HuH-7 (cell line): ENCODE data around the gene PEX11A.
"Not testable (repeated sequence)": the region's sequence is repeated elsewhere in the genome, so short reads cannot be mapped to it uniquely, and the experiment has no call there.

Experiments used
- DNase-seq: peaks from one replicate; pipeline ENCODE4 v3.0.0; 2011; ENCODE audit warnings: low spot score

Gene PEX11A, protein sequence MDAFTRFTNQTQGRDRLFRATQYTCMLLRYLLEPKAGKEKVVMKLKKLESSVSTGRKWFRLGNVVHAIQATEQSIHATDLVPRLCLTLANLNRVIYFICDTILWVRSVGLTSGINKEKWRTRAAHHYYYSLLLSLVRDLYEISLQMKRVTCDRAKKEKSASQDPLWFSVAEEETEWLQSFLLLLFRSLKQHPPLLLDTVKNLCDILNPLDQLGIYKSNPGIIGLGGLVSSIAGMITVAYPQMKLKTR

DNA sequence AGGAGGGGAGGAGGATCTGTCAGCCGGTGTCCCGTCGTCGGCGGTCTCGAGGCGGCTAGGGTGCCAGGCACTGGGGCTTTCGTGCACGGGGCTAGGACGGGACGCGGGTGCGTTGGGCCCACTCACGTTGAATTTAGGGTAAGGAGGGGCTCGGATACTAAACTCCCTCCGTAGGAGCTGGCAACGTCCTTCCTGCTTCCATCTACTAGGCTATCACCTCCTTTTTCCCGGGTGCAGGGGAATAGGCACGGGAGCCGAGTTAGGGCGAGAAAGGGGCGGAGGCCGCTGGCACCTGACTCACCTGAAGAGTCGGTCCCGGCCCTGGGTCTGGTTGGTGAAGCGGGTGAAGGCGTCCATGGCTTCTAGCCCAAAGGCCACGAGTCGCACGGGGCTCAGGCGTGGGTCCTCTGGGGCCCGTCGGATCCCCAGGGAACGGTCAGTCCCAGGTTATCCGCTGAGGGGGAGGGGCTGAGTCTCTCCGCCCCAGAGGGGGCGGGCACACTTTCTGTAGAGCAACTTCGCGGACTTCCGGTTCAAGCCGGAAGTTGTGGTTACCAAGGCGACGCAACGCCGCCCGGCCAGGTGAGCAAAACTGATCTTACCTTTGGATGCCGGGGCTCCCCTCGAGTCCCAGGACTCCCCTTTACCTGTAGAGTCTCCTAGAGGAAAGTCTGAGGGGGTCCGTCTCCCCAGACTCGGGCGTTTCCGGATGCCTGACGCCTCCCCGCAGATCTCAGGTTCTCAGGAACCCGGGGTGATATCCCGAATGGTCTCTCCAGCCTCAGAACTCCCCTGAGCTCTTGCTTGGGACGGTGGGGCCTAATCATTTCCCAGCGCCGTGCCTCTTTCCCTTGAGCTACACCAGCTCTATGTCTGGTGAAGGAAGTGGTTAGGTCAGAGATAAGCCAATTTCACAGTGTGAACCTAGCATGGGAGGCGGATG is at the start of gene PEX11A, which contains the start of gene WDR93:
TSS of gene PEX11A (minus strand) at position 479 of the 943 bp plus-strand sequence. CDS start at position 357, 122 bp downstream.
TSS of gene WDR93 (plus strand) at position 536 of the 943 bp plus-strand sequence. CDS start 10,936 bp downstream, outside the sequence.
- DNase-seq = peak; percentile 84

DNA sequence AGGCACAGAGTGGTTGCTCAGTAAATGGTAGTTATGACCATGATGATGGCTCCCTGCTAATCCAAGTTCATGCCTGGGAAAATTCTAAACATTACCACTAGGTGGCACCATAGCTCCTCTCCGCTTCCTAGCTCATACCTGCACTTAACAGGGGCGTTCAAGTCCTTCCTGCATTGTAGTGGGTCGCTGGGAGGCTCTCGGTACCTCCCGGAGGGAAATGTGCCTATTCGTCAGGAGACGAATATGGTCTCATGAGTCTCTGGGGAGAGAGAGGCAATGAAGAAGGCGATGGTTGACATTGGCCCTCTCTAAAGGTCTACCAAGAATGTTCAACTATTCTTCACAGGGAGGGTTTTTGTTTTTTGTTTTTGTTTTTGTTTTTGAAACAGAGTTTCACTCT is 49.6 kb upstream of the PEX11A start:
- DNase-seq = peak; percentile 93

DNA sequence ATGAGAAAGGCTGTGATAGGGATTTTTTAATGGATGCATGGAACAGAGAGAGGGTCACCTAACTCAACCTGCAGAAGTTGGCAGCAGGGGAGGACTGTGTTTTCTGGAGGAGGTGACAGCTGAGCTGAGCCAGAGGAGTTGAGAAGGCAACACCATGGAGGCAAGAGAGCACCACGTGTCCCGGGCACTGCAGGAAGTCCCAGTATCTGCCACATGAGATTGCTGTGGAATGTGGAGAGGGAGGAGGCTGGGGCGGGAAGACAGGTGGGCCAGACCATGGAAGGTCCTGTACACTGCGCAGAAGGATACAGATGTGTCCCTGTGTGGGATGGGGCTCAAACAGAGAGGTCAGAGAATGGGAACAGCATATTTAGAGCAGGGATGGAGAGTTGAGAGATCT is 45.2 kb upstream of the PEX11A start:
- no peak for DNase-seq

DNA sequence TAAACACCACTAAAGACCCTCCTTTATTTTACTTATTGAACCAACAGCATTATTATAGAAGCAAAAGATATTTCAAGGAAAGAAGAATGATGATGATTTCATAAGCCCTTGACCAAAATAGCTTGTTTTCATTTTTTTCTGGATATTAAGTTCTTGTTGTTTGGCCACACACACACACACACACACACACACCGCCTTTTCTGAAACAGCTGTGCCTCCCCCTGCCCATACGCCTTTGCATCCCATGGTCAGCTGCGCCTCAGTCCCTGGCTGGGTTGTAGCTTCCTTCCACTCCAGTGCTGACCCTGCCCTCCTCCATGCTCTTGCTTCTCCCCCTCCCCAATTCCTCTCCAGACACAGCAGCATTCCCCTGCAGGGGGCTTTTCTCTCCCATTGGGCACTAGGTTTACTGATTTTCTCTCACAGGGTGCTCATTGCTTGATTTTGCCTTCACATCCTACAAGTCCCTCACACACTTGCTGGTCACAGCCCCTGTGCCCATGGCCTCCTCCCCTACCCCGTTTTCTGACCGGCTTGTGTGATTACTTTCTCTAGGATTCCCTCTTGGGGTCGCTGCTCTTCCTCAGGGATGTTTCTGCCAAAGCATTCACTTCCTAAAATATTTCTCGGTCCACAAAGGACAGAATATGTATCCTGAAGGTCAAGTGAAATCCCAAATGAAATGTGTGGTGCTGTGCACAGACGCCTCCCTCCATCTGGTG is 42.1 kb upstream of the PEX11A start:
- no peak for DNase-seq

DNA sequence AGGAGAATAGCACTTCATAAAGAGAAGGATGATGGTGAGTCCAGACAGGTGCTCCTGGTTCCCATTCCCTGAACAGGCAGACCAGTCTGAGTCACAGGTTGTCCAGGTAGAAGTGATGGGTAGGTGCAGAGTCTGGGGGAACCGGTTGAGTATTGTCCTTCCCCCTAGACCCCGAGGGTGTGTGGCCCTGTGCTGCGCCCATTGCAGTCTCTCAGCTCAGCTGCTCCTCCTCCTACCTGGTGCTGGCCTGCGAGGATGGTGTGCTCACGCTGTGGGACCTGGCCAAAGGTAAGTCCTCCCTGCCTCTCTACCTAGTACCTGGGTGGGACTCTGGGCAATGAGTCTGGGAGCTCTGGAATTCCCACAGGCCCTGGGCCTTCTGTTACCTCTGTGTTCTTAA is 40.7 kb upstream of the PEX11A start:
- no peak for DNase-seq

DNA sequence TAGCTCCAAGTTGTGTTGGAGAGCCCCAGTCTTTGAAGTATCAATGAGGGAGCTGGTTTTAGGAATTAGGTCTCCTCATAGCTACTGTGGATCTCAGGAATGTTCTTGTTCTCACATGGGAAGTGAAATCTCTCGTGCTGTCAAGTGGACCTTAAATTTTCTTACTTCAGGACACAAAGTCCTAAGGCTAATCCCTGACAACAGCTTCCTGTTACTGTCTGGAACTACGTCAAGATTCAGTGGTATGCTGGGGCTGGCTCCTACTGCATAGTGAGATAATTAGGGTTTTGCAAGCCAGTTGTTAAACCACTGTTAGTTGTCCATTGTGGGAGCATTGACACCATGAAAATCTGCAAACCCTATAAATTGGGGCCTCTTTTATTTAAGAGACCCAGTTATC is 37.7 kb upstream of the PEX11A start:
- no peak for DNase-seq

DNA sequence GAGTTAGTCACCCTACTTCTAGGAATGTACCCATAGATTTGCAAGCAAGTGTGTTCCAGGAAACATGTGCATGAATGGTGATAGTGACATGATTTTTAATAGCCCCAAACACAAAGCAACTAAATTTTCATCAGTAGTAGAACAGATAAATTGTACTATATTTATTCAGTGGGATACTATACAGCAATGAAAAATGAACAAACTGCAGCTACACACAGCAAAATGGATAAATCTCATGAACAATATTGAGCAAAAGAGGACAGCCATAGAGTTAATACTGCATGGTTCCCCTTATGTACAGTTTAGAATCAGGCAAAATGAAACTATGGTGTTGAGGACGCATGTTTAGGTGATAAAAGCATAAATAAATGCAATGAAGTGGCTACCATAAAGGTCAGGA is 34.5 kb upstream of the PEX11A start:
- DNase-seq = no peak

DNA sequence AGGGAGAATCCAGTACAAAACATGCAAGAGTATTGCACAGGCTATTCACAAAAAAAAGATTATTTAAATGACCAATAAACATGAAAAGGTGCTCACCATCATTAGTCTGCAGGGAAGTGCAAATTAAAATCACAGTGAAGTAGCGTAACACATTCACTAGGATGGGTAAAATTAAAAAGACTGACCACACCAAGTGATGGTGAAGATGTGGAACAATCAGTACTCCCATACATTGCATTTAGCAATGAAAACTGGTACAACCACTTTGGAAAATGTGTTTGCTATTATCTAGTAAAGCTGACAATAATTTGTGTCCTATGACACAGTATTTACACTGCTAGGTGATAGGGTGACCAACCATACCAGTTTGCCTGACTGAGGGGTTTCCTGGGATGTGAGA is 34.1 kb upstream of the PEX11A start:
- no peak for DNase-seq

DNA sequence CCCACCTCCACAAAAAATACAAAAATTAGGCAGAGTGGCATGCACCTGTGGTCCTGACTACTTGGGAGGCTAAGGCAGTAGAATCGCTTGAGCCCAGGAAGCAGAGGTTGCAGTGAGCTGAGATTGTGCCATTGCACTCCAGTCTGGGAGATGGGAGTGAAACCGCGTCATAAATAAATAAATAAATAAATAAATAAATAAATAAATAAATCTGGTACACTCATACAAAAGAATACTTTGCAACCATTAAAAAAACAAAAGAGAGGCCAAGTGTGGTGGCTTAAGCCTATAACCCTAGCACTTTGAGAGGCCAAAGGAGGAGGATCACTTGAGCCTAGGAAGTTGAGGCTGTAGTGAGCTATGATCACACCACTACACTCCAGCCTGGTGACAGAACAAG is 32.5 kb upstream of the PEX11A start:
- DNase-seq = no peak

DNA sequence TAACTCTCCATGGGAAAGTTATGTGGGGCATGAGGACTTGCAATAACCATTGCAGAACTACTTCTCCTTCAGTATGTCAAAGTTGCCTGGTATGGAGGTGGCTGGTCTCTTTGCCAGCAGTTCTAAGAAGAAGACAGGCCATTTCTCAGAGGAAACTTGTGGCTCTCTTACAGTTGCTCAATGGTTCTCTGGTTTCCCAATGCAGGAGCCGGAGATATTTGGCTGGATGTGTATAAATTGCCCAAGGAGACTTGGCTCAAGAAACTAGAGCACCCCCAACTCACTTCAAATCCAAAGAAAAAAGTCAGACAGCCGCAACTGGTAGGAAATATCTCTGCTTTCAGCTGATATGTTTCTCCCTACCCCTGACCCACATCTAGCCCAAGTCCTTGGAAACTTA is 24.2 kb upstream of the PEX11A start:
- DNase-seq = no peak

DNA sequence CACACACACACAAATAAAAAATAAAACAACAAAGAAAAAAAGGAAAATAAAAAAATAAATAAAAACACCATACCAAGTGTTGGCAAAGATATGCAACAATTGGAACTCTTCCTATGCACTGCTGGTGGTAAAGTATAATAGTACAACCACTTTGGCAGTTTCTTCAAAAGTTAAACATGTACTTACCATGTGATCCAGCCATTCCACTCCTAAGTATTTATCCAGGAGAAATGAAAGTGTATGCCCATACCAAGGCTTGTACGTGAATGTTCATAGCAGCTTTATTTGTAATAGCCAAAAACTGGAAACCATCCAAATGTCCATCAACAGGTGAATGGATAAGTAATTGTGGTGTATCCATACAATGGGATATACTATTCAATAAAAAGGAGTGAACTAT is 17.0 kb upstream of the PEX11A start:
- DNase-seq = no peak

DNA sequence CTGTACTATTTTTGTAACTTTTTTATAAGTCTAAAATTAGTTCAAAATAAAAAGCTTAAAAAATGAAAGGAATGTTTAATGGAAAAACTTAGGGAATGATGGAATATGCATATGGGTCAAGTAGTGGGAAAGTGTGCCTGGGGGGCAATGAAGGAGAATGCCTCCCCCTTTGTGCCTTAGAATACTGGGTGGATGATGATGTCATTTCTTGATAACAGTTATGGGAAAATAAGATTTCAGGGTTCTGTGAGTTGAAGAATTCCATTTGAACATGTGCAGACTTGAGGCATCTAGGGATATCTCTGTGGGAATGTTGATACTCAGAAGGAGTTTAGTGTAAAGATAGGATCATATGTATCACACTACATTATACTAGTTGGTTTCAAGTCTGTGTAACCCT is 13.9 kb upstream of the PEX11A start:
- no peak for DNase-seq

DNA sequence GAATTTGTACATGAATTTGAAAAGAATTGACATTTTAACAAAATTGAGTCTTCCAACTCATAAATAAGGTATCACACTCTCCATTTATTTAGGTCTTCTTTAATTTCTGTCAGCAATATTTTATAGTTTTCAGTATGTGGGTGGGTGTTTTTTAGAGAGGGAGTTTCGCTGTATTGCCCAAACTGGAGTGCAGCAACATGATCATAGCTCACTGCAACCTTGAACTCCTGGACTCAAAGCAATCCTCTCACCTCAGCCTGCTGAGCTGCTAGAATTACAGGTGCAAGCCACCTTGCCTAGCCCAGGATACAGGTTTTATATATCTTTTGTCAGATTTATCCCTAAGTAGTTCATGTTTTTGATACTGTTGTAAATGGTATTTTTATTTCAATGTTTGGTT is 4.6 kb upstream of the PEX11A start:
- DNase-seq = no peak

DNA sequence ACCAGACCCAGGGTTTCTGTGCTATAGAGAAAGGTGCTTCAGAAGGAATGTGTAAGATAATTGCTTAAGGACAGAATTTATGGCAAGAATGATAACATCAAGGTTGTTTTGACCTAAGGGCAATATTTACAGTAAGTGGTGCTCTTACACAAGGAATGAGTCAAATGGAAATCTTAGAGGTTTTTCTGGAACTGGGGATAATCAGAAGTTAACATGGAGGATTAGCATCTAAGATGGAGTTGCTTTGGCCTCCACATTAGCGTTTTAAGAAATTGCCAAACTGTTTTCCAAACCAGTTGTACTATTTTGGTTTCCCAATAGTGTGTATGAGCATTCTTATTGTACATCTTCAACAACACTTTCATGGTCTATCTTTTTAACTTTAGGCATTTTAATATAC is 3.1 kb upstream of the PEX11A start:
- no peak for DNase-seq

DNA sequence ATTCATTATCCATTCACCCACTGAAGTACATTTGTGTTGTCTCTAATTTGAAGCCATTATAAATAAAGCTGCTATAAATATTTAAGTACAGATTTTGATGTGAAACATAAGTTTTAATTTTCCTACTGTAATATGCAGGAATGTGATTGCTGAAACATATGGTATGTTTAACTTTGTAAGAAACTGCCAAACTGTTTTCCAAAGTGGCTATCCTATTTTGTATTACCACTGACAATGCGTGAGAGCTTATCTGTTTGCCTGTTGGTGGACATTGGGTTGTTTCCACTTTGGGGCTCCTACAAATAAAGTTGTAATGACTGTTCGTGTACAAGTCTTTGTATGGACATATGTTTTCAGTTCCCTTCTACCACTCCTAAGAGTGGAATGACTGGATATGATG is 2.5 kb upstream of the PEX11A start:
- no peak for DNase-seq

DNA sequence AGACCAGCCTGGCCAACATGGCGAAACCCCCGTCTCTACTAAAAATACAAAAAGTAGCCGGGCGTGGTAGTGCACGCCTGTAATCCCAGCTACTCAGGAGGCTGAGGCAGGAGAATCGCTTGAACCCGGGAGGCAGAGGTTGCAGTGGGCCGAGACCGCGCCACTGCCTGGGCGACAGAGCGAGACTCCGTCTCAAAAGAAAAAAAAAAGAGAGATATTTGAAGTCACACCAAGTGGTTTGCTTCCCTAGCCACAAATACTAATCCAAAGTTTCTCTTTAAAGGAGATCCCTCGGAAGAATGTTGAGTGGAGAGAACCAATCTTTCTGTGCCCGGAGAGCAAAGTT is 651 bp downstream of the PEX11A start:
- DNase-seq = not testable (repeated sequence)

DNA sequence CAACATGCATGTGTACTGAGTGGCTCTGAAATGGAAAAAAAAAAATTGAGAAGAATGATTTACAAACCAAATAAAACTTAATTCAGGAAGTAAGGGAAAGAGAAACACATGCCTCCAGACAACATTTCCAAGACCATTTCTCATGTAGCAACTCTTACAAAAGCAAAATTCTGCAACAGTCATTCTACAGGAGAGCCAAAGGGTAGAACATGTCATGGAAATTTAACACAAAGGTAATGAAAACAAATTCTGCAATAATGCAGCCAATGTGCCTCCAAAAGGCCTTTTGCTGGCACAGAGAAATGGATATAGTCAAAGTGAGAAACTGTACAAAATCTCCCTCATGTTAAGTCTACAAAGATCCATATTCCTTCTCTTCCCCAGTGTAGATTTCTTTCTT is 4.0 kb downstream of the PEX11A start:
- DNase-seq = no peak

DNA sequence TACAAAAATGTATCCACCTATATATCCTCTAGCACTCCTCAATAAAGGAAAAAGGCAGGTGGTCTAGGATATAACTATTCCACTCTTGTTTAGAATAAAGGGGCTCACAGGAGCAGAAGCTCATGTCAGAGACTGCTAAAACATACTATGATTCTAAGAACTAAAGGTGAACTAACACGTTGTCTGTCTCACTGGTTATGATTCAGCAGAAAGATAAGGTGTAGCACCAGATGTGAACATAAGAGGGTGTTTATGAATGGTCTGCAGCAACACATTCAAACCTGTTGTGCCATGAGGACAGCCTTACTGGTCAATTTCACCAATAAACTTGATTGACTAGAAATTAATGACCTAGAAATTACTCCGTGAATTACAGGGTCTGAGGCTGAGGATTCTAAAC is 4.6 kb downstream of the PEX11A start:
- no peak for DNase-seq

DNA sequence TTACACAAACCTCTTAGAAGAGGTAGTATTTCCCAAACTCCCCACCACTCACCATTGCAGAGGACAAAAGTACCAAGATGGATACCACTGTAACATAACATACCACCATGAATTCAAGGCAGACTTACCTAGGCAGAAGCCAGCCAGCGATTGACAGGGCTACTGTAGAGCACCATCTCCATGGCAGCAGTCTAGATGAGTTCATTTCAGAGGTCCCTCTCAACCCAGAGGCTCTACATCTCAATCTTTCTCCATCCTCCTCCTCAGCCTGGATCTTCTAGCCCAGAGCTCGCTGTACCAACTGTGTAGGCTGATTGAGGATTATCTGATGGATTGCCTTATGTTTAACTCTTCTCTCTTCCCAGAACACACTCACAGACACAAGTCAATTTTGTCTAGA is 9.4 kb downstream of the PEX11A start:
- no peak for DNase-seq

DNA sequence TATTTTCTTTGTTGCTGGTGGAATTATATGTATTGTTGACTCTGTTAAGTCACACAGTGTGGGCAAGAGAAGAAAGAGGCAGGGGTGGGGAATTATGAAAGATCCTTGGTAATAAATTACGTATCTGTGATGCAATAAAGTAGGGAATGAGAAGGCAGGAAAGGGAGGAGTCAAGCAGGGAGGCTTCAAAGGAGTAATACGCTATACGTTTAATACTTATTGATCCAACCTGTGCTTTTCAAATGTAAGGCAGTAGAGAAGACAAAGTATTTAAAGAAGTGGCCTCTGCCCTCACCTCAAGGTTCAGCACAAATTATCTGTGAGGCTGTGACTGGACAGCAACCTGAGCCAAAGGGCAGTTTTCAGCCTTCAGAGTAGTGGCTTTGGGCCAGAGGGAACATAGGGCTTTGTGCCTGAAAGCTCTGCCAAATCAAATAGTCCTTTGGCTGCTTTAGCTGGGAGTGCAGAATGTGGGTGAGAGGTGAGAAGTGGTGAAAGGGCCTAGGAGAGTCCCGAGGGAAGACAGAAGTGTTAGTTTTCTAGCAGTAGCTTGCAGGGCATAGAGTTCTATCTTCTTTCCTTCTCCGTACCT is 10.2 kb downstream of the PEX11A start:
- DNase-seq = no peak

DNA sequence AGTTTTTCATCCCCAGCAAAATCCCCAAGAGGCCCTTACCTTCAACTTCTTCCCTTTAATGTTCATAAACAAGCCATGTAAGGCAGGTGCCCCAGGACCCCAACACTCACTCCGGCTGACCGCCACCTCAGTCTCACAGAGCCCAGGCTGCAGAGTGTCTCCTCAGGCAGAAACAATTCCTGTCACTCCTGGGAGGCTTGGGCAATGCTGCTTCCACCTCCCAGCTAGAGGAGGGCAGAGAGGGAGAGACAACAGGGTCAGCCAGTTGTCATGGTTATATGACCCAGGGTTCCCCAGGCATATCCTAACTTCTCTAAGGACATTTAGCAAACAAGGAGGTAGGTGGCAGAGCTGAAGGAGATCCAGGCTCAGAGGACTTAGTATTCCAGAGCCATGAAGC is 11.3 kb downstream of the PEX11A start, which contains the start of gene PLIN1:
TSS of gene PLIN1 (minus strand) at position 156 of the 400 bp plus-strand sequence. CDS start 1,878 bp downstream, outside the sequence.
- DNase-seq = no peak

DNA sequence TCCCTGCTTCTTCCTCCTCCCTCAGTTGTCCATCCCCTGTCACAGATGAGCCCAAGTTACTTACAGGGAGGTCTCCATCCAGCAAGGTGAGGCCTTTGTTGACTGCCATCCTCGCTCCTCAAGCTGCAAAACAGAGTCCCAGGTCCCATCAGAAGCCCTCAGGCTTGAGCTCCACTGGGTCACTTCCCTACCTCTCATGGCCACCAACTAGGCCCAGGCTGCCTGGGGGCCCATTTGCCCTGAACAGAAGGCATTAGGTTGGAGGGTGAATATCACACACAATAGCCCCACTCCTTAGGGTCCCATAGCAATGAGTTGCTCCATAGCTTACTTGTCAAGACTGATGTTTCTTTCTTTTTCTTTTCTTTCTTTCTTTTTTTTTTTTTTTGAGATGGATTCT is 13.2 kb downstream of the PEX11A start:
- no peak for DNase-seq
